HAP-1 (cell line): ENCODE data around the gene REG1B.
"Not testable (repeated sequence)": the region's sequence is repeated elsewhere in the genome, so short reads cannot be mapped to it uniquely, and the experiment has no call there.

Experiments used
- DNase-seq, 2 experiments: peaks; one replicate each; pipeline ENCODE4 v3.0.0-alpha.2; 2016 to 2020; ENCODE audit warnings: low spot score in 2 of 2
- H3K27me3 ChIP-seq: fragments of 250-450 bp; sonication (Bioruptor Pico); 2 replicates; pipeline ENCODE4 v1.5.1; 2020; ENCODE audit warnings: low read depth, mild to moderate bottlenecking, moderate library complexity
- H3K36me3 ChIP-seq: fragments of 250-450 bp; sonication (Bioruptor Pico); replicated peaks from 2 replicates; pipeline ENCODE4 v1.5.1; 2020; ENCODE audit warnings: mild to moderate bottlenecking
- H3K4me1 ChIP-seq: fragments of 250-450 bp; sonication (Bioruptor Pico); 2 replicates; pipeline ENCODE4 v1.5.1; 2020; ENCODE audit warnings: mild to moderate bottlenecking
- H3K4me3 ChIP-seq: fragments of 250-450 bp; sonication (Bioruptor Pico); 2 replicates; pipeline ENCODE4 v1.5.1; 2020; ENCODE audit warnings: mild to moderate bottlenecking, moderate library complexity
- H3K9me3 ChIP-seq: fragments of 250-450 bp; sonication (Bioruptor Pico); 2 replicates; pipeline ENCODE4 v1.5.1; 2020; ENCODE audit warnings: mild to moderate bottlenecking, moderate library complexity
- in situ Hi-C: fragments of 300-500 bp; cut with MboI; formaldehyde crosslinking; loops from 3 replicates; pipeline ENCODE4 v1.14.3; 2020; ENCODE audit warnings: low sequenced_read_pairs, inconsistent platforms, mixed read lengths

REG1B gene

DNA sequence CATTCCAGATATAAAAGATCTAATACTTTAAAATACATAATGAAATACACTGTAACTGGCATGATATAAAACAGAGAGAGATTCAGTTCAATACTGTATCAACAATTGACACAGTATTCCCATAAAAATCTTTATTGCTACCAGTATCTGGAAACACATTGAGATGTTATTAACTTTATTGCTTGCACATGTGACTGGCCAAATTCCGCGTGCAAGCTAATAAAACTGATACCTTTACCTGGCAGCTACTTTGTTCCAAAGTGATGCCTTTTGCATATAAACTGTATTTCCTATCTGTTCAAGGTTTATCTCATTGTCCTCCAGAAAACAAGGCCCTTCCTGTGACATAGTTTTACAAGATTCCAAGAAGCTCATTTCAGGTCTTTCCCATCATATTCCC is 15.4 kb upstream of the REG1B start:
- Histone ChIP-seq H3K36me3 (no peaks in the 10 kb centered on the region), H3K27me3 (no peaks in the 10 kb centered on the region), H3K4me1 (no peaks in the 10 kb centered on the region), H3K9me3 (no peaks in the 10 kb centered on the region), H3K4me3 (no peak overlapping the region)
- DNase-seq, result no peak
- in situ Hi-C loops, result no loop called here

DNA sequence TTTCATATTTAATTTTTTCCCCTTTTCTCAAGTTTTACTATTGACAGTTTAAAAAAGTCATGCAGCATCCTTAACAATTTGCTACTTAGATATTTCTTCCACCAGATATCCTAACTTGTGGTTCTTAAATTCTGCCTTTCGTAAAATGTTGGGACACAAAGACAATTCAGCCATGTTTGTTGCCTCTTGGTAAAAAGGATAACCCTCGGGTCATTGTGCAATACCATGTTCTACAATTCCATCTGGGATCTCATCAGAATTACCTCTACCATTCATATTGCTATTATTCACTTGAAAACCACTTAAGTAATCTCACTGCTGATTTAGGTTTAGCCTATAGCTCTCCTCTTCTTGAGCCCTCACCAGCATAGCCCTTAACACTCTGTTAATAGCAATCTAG is 13.2 kb upstream of the REG1B start:
- in situ Hi-C loops, result no loop called here
- Histone ChIP-seq H3K9me3 (no peaks in the 10 kb centered on the region), H3K36me3 (no peaks in the 10 kb centered on the region), H3K27me3 (no peaks in the 10 kb centered on the region), H3K4me3 (no peak overlapping the region), H3K4me1 (no peaks in the 10 kb centered on the region)
- no peak for DNase-seq

DNA sequence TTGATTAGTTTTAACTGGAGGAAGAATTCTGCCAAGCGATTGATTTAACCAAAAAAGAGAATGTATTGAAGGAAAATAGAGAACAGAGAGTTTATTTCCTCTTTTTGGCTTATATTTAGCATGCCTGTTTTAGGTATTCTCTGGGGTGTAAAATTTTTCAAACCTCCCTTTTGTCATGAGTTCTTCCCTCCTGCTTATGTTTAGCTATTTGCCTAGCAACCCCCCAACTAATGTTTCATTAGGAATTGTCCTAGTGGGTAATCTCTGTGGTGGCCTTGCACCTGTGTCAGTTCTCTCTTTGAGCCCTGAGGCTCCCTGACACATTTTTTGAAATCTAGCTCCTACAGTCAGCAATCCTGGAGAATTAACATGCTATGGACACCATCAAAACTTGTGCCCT is 12.5 kb upstream of the REG1B start:
- in situ Hi-C loops, result no loop called here
- Histone ChIP-seq H3K36me3 (no peaks in the 10 kb centered on the region), H3K27me3 (no peaks in the 10 kb centered on the region), H3K4me3 (no peak overlapping the region), H3K9me3 (no peaks in the 10 kb centered on the region), H3K4me1 (no peaks in the 10 kb centered on the region)
- DNase-seq, result no peak

DNA sequence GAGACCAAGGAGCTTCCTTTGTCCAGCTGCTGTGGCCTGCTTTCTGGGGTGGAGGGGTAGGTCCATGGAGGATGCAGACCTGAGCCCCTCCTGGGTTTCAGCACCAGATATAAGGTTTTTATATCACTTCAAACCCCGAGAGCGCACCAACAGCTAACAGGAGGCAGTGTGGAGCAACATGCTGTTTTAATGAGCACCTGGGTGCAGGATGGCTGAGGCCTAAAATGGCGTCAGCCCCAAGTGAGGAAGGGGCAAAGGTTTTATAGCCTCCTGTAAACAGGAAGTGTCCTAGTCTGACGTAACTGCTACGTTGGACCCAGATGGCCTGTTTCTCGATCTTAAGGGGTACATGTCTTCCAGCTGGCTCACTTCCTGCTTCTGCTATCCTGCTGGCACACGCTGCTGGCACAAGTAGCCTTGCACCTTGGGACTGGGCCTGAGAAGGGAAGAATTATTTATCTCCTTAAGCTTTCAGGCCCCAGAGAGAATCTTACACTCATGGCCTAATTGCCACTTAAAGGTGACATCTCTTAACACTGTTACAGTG is 11.4 kb upstream of the REG1B start:
- no peak overlapping the region for H3K4me3 ChIP-seq
- H3K9me3 ChIP-seq, result no peaks in the 10 kb centered on the region
- in situ Hi-C loops, result no loop called here
- H3K4me1 ChIP-seq, result no peaks in the 10 kb centered on the region
- no peak for DNase-seq
- no peaks in the 10 kb centered on the region for H3K27me3 ChIP-seq
- no peaks in the 10 kb centered on the region for H3K36me3 ChIP-seq

DNA sequence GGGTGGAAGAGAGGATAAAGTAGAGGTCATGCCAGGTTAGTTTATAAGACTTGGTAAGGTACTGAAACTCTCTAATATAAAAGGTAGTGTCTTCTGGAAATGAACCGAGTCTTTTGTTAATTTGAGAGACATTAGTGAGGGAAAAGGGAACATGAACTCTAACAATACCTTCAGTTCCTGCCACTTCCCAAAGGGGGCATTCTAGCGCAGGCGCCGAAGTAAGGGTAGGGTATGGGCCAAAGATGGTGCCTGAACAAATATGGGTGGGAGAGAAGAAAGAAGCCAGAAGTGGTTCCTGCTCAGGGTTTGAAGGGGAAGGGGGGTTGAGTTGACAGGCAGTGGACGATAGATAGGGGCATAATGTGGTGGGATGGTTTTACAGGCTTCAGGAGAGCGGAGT is 10.1 kb upstream of the REG1B start:
- Histone ChIP-seq H3K27me3 (no peaks in the 10 kb centered on the region), H3K4me3 (no peak overlapping the region), H3K4me1 (no peaks in the 10 kb centered on the region), H3K9me3 (no peaks in the 10 kb centered on the region), H3K36me3 (no peaks in the 10 kb centered on the region)
- in situ Hi-C loops, result no loop called here
- DNase-seq, result no peak

DNA sequence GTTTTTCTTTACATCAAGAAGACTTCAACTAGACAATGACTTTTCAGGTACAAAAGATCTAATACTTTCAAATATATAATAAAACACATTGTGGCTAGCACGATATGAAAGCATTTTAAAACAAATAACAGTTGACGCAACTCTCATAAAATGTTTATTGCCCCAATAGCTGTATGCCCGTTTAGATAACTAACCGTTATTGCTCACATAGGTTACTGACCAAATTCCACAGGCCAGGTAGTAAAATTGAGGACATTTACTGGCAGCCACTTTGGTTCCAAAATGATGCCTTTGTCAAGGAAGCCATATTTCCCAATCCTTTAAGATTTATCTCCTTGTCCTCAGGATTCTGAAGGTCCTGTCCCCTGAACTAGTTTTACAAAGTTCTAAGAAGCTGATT is 2.9 kb upstream of the REG1B start:
- no peaks in the 10 kb centered on the region for H3K27me3 ChIP-seq
- no peak overlapping the region for H3K4me3 ChIP-seq
- no peaks in the 10 kb centered on the region for H3K9me3 ChIP-seq
- no peak for DNase-seq
- no peaks in the 10 kb centered on the region for H3K36me3 ChIP-seq
- no peaks in the 10 kb centered on the region for H3K4me1 ChIP-seq
- in situ Hi-C loops, result no loop called here

DNA sequence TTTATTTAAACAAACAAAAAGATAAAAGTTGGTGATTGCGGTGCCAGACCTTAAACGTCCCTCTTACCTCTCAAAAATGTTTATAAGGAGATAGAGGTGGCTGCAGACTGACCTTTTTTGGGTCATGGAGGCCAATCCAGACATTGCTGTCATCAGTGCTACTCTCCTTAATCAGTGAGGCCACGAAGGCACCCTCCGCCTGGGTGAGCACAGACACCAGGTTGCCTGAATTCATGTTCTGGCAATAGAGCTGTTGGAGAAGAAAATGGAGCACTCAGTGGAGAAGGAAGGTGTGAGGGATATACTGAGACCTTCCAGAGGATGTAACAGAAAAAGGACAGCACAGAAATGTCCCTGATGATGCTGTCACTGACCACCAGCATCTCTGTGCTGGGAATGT is 1.5 kb downstream of the REG1B start:
- in situ Hi-C loops, result no loop called here
- H3K4me1 ChIP-seq, result no peaks in the 10 kb centered on the region
- no peak for DNase-seq
- no peaks in the 10 kb centered on the region for H3K27me3 ChIP-seq
- H3K4me3 ChIP-seq, result no peak overlapping the region
- H3K36me3 ChIP-seq, result no peaks in the 10 kb centered on the region
- no peaks in the 10 kb centered on the region for H3K9me3 ChIP-seq

DNA sequence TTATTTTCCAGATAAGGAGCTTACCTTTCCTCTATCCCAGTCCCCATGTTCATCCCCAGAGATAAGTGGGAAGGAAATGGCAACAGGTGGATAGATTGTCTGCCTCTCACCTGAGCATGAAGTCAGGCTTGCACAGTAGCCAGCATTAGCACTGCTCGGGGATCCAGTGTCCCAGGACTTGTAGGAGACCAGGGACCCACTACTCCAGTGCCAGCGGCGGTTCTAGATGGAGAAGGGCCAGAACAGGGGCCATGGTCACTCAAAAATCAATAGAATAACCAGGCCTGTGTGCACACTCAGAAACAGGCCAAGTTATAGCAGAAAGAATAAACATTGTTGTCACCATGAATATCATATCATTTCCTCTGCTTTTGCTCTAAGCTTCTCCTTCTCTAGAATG is 2.4 kb downstream of the REG1B start:
- Histone ChIP-seq H3K4me3 (no peak overlapping the region), H3K36me3 (no peaks in the 10 kb centered on the region), H3K9me3 (no peaks in the 10 kb centered on the region), H3K4me1 (no peaks in the 10 kb centered on the region), H3K27me3 (no peaks in the 10 kb centered on the region)
- no peak for DNase-seq
- in situ Hi-C loops, result no loop called here

DNA sequence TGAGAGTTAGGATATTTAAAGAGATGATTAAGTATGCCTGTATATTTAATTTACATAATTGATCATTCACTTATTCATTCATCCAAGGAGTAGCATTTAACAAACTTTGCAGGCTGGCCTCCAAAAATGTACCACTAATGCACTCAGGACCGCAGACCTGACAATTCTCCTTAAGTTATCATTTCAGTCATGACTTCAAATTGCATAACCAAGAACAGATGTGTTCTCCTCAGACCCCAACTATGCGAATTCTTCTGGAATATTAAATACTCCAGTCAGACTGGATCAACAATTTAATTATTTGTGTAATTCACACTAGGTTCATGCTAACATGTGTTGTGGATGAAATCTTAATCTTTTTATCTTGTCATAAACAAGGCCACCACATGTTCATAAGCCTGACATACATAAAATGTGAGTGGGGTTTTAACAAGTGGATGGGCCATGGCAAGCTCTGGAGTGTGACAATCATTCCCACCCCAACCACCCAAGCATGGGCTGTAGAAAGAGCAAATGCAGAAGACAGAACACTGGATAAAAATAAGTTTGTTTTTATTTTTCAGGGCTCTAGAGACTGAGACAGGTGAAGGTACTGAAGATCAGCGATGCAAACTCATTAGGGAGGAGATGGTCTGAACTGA is 3.2 kb downstream of the REG1B start:
- in situ Hi-C loops, result no loop called here
- Histone ChIP-seq H3K9me3 (no peaks in the 10 kb centered on the region), H3K36me3 (no peaks in the 10 kb centered on the region), H3K27me3 (no peaks in the 10 kb centered on the region), H3K4me3 (no peak overlapping the region), H3K4me1 (no peaks in the 10 kb centered on the region)
- DNase-seq, result no peak

DNA sequence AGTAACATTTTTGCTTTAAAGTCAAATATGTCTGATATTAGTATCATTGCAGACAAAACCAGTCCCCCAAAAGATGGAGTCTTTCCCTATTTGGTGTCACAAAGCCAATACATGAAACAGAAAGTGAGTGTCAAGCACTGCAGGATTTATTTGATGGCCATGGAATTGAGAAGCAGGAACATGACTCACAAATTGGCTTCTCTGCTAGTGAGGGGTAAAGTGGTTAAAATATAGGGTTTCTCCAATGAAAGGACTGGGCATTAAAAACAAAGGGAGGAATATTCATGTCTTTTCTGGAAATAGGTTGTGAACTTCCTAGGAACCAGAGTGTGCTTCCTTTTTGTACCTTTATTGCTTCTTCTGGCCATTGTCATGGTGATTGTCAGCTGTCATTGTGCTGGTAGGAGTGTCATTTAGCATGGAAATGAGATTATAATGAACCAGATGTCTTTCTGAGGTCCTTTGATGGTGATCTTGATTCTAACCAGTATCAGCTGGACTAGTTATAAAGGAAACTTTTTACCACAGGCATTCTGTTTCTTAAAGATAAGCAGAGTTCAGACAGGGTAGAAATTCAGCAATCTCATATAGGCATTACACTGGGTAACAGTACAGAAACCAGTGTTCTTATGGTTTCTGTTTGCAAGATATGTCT is 4.1 kb downstream of the REG1B start:
- Histone ChIP-seq H3K4me3 (no peak overlapping the region), H3K4me1 (no peaks in the 10 kb centered on the region), H3K27me3 (no peaks in the 10 kb centered on the region), H3K36me3 (no peaks in the 10 kb centered on the region), H3K9me3 (no peaks in the 10 kb centered on the region)
- in situ Hi-C loops, result no loop called here
- DNase-seq, result no peak

DNA sequence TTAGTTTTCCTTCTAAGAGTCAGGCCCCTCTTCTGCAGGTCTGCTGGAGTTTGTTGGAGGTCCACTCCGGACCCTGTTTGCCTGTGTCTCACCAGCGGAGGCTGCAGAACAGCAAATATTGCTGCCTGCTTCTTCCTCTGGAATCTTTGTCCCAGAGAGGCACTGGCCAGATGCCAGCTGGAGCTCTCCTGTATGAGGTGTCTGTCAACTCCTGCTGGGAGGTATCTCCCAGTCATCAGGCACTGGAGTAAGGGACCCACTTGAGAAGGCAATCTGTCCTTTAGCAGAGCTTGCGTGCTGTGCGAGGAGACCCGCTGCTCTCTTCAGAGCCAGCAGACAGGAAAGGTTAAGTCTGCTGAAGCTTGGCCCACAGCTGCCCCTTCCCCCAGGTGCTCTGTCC is 4.8 kb downstream of the REG1B start:
- Histone ChIP-seq H3K9me3 (no peaks in the 10 kb centered on the region), H3K4me3 (no peak overlapping the region), H3K4me1 (no peaks in the 10 kb centered on the region), H3K36me3 (no peaks in the 10 kb centered on the region), H3K27me3 (no peaks in the 10 kb centered on the region)
- in situ Hi-C loops, result no loop called here
- DNase-seq, result no peak

DNA sequence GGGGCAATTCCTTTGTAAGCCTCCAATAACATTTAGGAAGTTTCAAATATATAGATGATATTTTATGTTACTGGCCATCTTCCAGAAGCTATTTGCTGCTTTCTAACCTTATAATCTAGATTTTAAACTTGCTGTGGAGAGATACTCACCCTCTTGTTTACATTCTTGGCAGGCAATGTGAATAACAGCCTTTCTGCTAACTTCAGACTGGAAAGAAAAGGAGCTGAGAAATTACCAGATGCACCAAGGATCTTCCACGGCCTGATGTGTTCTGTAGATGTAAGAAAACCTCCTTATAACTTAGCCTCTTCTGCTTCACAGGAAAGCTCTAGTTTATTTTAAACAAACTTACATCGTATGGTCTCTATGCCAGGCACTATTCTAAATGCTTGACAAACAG is 16.7 kb downstream of the REG1B start:
- H3K27me3 ChIP-seq, result no peaks in the 10 kb centered on the region
- no peaks in the 10 kb centered on the region for H3K9me3 ChIP-seq
- in situ Hi-C loops, result no loop called here
- no peak overlapping the region for H3K4me3 ChIP-seq
- H3K4me1 ChIP-seq, result no peaks in the 10 kb centered on the region
- DNase-seq, result no peak
- no peaks in the 10 kb centered on the region for H3K36me3 ChIP-seq

DNA sequence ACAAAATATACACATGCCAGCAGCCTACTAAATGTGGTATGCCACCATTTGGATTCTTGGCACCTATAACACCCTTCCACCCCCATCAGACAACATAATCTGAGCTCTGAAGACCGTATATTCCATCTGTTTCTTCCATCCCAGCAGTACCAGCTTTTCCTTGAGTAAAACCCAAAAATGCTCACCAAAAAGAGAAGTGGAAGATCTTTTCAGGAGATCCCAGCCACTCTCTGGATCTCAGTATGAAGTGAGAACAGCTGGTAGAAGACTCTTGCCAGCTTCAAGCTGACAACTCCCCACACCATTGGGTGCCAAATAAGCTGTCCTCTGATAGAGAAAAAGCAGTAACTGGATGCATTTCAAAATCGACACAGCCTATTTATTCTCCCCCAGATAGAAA is 22.6 kb downstream of the REG1B start:
- Histone ChIP-seq H3K9me3 (no peaks in the 10 kb centered on the region), H3K27me3 (no peaks in the 10 kb centered on the region), H3K36me3 (no peaks in the 10 kb centered on the region), H3K4me1 (no peaks in the 10 kb centered on the region), H3K4me3 (no peak overlapping the region)
- in situ Hi-C loops, result no loop called here
- DNase-seq, result no peak

DNA sequence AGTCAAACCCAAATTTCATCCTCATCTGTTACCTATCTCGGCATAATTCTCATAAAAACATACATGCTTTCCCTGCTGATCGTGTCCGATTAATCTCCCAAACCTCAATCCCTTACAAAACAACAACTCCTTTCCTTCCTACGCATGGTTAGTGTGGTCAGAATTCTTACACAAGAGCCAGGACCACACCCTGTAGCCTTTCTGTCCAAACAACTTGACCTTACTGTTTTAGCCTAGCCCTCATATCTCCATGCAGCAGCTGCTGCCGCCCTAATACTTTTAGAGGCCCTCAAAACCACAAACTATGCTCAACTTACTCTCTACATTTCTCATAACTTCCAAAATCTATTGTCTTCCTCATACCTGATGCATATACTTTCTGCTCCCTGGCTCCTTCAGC is 33.0 kb downstream of the REG1B start:
- not testable (repeated sequence) for H3K27me3 ChIP-seq, H3K9me3 ChIP-seq

DNA sequence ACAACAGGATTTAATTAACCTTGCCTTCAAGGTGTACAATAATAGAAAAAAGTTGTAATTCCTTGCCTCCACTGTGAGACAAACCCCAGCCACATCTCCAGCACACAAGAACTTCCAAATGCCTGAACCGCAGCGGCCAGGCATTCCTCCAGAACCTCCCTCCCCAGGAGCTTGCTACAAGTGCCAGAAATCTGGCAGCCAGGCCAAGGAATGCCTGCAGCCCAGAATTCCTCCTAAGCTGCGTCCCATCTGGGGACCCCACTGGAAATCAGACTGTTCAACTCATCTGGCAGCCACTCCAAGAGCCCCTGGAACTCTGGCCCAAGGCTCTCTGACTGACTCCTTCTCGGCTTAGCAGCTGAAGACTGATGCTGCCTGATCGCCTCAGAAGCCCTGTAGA is 34.3 kb downstream of the REG1B start:
- H3K4me1 ChIP-seq, in situ Hi-C loops, H3K36me3 ChIP-seq, DNase-seq, H3K9me3 ChIP-seq, H3K4me3 ChIP-seq, H3K27me3 ChIP-seq: not testable (repeated sequence)

More for the DNA sequence above, 33.0 kb downstream of the REG1B start:
- H3K4me3 ChIP-seq, DNase-seq, in situ Hi-C loops, H3K36me3 ChIP-seq, H3K4me1 ChIP-seq: not testable (repeated sequence)
